Effector memory CD8-positive, alpha-beta T cell (primary cell): ENCODE measurements around the gene MUSTN1.

Experiments
- ATAC-seq: fragments of 150-1000 bp; cut with Tn5 transposase; replicated peaks from 2 replicates; pipeline ENCODE4 v1.10.0; 2021; ENCODE audit warnings: mild to moderate bottlenecking, moderate library complexity
- DNase-seq, 3 experiments: peaks; one replicate each; pipeline ENCODE4 v3.0.0; 2021
- H3K27ac Mint-ChIP-seq, 2 donors: one replicate each; pipeline ENCODE4 v1.8.0; 2022; ENCODE audit warnings: mild to moderate bottlenecking in 2 of 2, mixed read lengths in 2 of 2, moderate library complexity in 2 of 2
- H3K27me3 Mint-ChIP-seq, 2 donors: one replicate each; pipeline ENCODE4 v1.8.0; 2022; ENCODE audit warnings: mixed read lengths in 2 of 2
- H3K36me3 Mint-ChIP-seq: one replicate; pipeline ENCODE4 v1.8.0; 2022; ENCODE audit warnings: mild to moderate bottlenecking, moderate library complexity, mixed read lengths; ENCODE audit not compliant: insufficient read depth
- H3K4me1 Mint-ChIP-seq, 2 donors: one replicate each; pipeline ENCODE4 v1.8.0; 2022; ENCODE audit warnings: low read depth in 2 of 2, mixed read lengths in 2 of 2
- H3K4me3 Mint-ChIP-seq, 2 donors: one replicate each; pipeline ENCODE4 v1.8.0; 2022; ENCODE audit warnings: mild to moderate bottlenecking in 2 of 2, mixed read lengths in 2 of 2, moderate library complexity in 2 of 2
- H3K9me3 Mint-ChIP-seq, 2 donors: one replicate each; pipeline ENCODE4 v1.8.0; 2022; ENCODE audit warnings: mixed read lengths in 2 of 2
- total RNA-seq, 9 experiments: gene quantifications; one replicate each; lab custom pipeline; 2026; lab: John Stamatoyannopoulos, UW

MUSTN1 gene
- 0 to 0.42 (median 0.13) reads per million in 9 experiments for total RNA-seq

- no peaks in the 10 kb centered on the region for H3K9me3 Mint-ChIP-seq
- peaks cover 31 to 47% of the 10 kb centered on the region in 2 donors for H3K4me1 Mint-ChIP-seq
- no peak within 1 kb of the TSS for H3K4me3 Mint-ChIP-seq
- no peak for DNase-seq
- H3K27ac Mint-ChIP-seq = peak within 1 kb of the TSS in 1 of 2 donors; percentile 68
- H3K27me3 Mint-ChIP-seq = no peaks in the 10 kb centered on the region
- H3K36me3 Mint-ChIP-seq = peaks cover 11% of the 10 kb centered on the region
- no peak for ATAC-seq
Observed at GRCh38 chr3:52834871-52835501, at the start of gene MUSTN1. Gene MUSTN1 (minus strand): TSS chr3:52835019. CDS start chr3:52834948, 71 bp downstream.

GRCh38 chr3:52882377-52882776 lies 47.6 kb upstream of the MUSTN1 start:
- Mint-ChIP-seq H3K4me3 (no peak overlapping the region), H3K36me3 (peaks cover 14% of the 10 kb centered on the region), H3K4me1 (peaks cover 9 to 26% of the 10 kb centered on the region in 2 donors), H3K9me3 (no peaks in the 10 kb centered on the region), H3K27ac (no peak overlapping the region), H3K27me3 (no peaks in the 10 kb centered on the region)
- no peak for DNase-seq
- ATAC-seq = no peak

GRCh38 chr3:52881871-52882270 lies 47.1 kb upstream of the MUSTN1 start:
- H3K9me3 Mint-ChIP-seq = no peaks in the 10 kb centered on the region
- H3K27ac Mint-ChIP-seq = no peak overlapping the region
- DNase-seq (no peak), ATAC-seq (no peak)
- no peaks in the 10 kb centered on the region for H3K27me3 Mint-ChIP-seq
- H3K36me3 Mint-ChIP-seq = peaks cover 14% of the 10 kb centered on the region
- no peak overlapping the region for H3K4me3 Mint-ChIP-seq
- H3K4me1 Mint-ChIP-seq = peaks cover 13 to 26% of the 10 kb centered on the region in 2 donors

- H3K4me3 Mint-ChIP-seq = no peak overlapping the region
- no peaks in the 10 kb centered on the region for H3K9me3 Mint-ChIP-seq
- H3K4me1 Mint-ChIP-seq = peaks cover 19 to 29% of the 10 kb centered on the region in 2 donors
- H3K27ac Mint-ChIP-seq = peak overlapping the region in 1 of 2 donors; percentile 70
- H3K36me3 Mint-ChIP-seq = peaks cover 11% of the 10 kb centered on the region
- ATAC-seq (no peak), DNase-seq (no peak)
- H3K27me3 Mint-ChIP-seq = no peaks in the 10 kb centered on the region
Observed at GRCh38 chr3:52880474-52880873, 45.7 kb upstream of the MUSTN1 start.

GRCh38 chr3:52880047-52880446 lies 45.2 kb upstream of the MUSTN1 start:
- Mint-ChIP-seq H3K27ac (peak overlapping the region in 1 of 2 donors; percentile 70), H3K4me3 (no peak overlapping the region), H3K9me3 (no peaks in the 10 kb centered on the region), H3K4me1 (peaks cover 22 to 32% of the 10 kb centered on the region in 2 donors), H3K36me3 (peaks cover 11% of the 10 kb centered on the region), H3K27me3 (no peaks in the 10 kb centered on the region)
- DNase-seq = no peak
- ATAC-seq = no peak

GRCh38 chr3:52879581-52879980 lies 44.8 kb upstream of the MUSTN1 start:
- DNase-seq (no peak), ATAC-seq (no peak)
- Mint-ChIP-seq H3K4me1 (peaks cover 25 to 35% of the 10 kb centered on the region in 2 donors), H3K27ac (peak overlapping the region; percentile 16 to 70), H3K4me3 (no peak overlapping the region), H3K27me3 (no peaks in the 10 kb centered on the region), H3K36me3 (peaks cover 11% of the 10 kb centered on the region), H3K9me3 (no peaks in the 10 kb centered on the region)

GRCh38 chr3:52879090-52879489 lies 44.3 kb upstream of the MUSTN1 start:
- peak overlapping the region in 1 of 2 donors; percentile 16 for H3K27ac Mint-ChIP-seq
- no peaks in the 10 kb centered on the region for H3K27me3 Mint-ChIP-seq
- peaks cover 11% of the 10 kb centered on the region for H3K36me3 Mint-ChIP-seq
- H3K9me3 Mint-ChIP-seq = no peaks in the 10 kb centered on the region
- H3K4me3 Mint-ChIP-seq = no peak overlapping the region
- DNase-seq (no peak), ATAC-seq (no peak)
- H3K4me1 Mint-ChIP-seq = peaks cover 25 to 36% of the 10 kb centered on the region in 2 donors

- DNase-seq = no peak
- Mint-ChIP-seq H3K27ac (no peak overlapping the region), H3K4me3 (no peak overlapping the region), H3K27me3 (no peaks in the 10 kb centered on the region), H3K36me3 (peaks cover 11% of the 10 kb centered on the region), H3K4me1 (peaks cover 22 to 37% of the 10 kb centered on the region in 2 donors), H3K9me3 (no peaks in the 10 kb centered on the region)
- ATAC-seq = no peak
Observed at GRCh38 chr3:52877085-52877484, 42.3 kb upstream of the MUSTN1 start.

- H3K4me3 Mint-ChIP-seq = no peak overlapping the region
- H3K4me1 Mint-ChIP-seq = peaks cover 31 to 45% of the 10 kb centered on the region in 2 donors
- H3K36me3 Mint-ChIP-seq = peaks cover 8% of the 10 kb centered on the region
- DNase-seq (no peak), ATAC-seq (no peak)
- H3K27me3 Mint-ChIP-seq = no peaks in the 10 kb centered on the region
- H3K27ac Mint-ChIP-seq = peak overlapping the region; percentile 22 to 46
- H3K9me3 Mint-ChIP-seq = no peaks in the 10 kb centered on the region
Observed at GRCh38 chr3:52874864-52875587, 40.2 kb upstream of the MUSTN1 start.

- no peaks in the 10 kb centered on the region for H3K9me3 Mint-ChIP-seq
- peaks cover 28 to 45% of the 10 kb centered on the region in 2 donors for H3K4me1 Mint-ChIP-seq
- DNase-seq (no peak), ATAC-seq (no peak)
- peaks cover 3% of the 10 kb centered on the region for H3K36me3 Mint-ChIP-seq
- no peaks in the 10 kb centered on the region for H3K27me3 Mint-ChIP-seq
- no peak overlapping the region for H3K4me3 Mint-ChIP-seq
- H3K27ac Mint-ChIP-seq = peak overlapping the region in 1 of 2 donors; percentile 22
Observed at GRCh38 chr3:52874160-52874701, 39.4 kb upstream of the MUSTN1 start.

GRCh38 chr3:52873433-52874159 lies 38.8 kb upstream of the MUSTN1 start:
- no peak overlapping the region for H3K4me3 Mint-ChIP-seq
- no peaks in the 10 kb centered on the region for H3K9me3 Mint-ChIP-seq
- H3K4me1 Mint-ChIP-seq = peaks cover 29 to 41% of the 10 kb centered on the region in 2 donors
- H3K36me3 Mint-ChIP-seq = peaks cover 2% of the 10 kb centered on the region
- no peak for DNase-seq
- no peak for ATAC-seq
- no peaks in the 10 kb centered on the region for H3K27me3 Mint-ChIP-seq
- peak overlapping the region in 1 of 2 donors; percentile 22 for H3K27ac Mint-ChIP-seq

- Mint-ChIP-seq H3K27ac (peak overlapping the region in 1 of 2 donors; percentile 65), H3K27me3 (no peaks in the 10 kb centered on the region), H3K9me3 (no peaks in the 10 kb centered on the region), H3K4me1 (peaks cover 30 to 37% of the 10 kb centered on the region in 2 donors), H3K4me3 (no peak overlapping the region), H3K36me3 (peaks cover 2% of the 10 kb centered on the region)
- DNase-seq (no peak), ATAC-seq (no peak)
Observed at GRCh38 chr3:52872245-52872644, 37.4 kb upstream of the MUSTN1 start.

- Mint-ChIP-seq H3K27ac (peak overlapping the region in 1 of 2 donors; percentile 65), H3K4me3 (no peak overlapping the region), H3K36me3 (peaks cover 2% of the 10 kb centered on the region), H3K27me3 (no peaks in the 10 kb centered on the region), H3K4me1 (peaks cover 27 to 37% of the 10 kb centered on the region in 2 donors), H3K9me3 (no peaks in the 10 kb centered on the region)
- DNase-seq = no peak
- ATAC-seq = no peak
Observed at GRCh38 chr3:52871761-52872160, 36.9 kb upstream of the MUSTN1 start.
